ENCODE measurements around the gene MTHFD1L.

- no peak for TF ChIP-seq CTCF (conservative IDR thresholded peaks at IDR 0.05)
- no peak for TF ChIP-seq ZFX (IDR thresholded peaks at IDR 0.05)
These were observed 153.6 kb downstream of the MTHFD1L start for GRCh38 chr6:151018911-151019782.

All from C4-2B (cell line).